H9 (cell line): ENCODE data around the gene KDF1. TPM values are rescaled to one million over a fixed set of nuclear protein-coding genes. Genes with fewer than 3 reads are reported as not detected.

Experiments
- DNase-seq: peaks from one replicate; pipeline ENCODE4 v3.0.0-alpha.2; 2017
- H2AFZ ChIP-seq: one replicate; pipeline ENCODE4 v1.6.1; 2013; ENCODE audit warnings: mild to moderate bottlenecking, low read length, control low read depth, moderate library complexity
- H2AK5ac ChIP-seq: 2 replicates; pipeline ENCODE4 v1.6.1; 2013; ENCODE audit warnings: low read length, control low read depth, mixed read lengths; ENCODE audit not compliant: insufficient read length
- H2BK120ac ChIP-seq: one replicate; pipeline ENCODE4 v1.6.1; 2013; ENCODE audit warnings: low read depth, mild to moderate bottlenecking, low read length, control low read depth, inconsistent platforms; ENCODE audit not compliant: poor library complexity, severe bottlenecking
- H2BK12ac ChIP-seq: 2 replicates; pipeline ENCODE4 v1.6.1; 2013; ENCODE audit warnings: low read length, control low read depth, mixed read lengths, low read depth; ENCODE audit not compliant: insufficient read length
- H2BK15ac ChIP-seq: 2 replicates; pipeline ENCODE4 v1.6.1; 2013; ENCODE audit warnings: low read depth, low read length, control low read depth
- H2BK20ac ChIP-seq: one replicate; pipeline ENCODE4 v1.6.1; 2013; ENCODE audit warnings: low read depth, mild to moderate bottlenecking, low read length, control low read depth, inconsistent platforms; ENCODE audit not compliant: poor library complexity, severe bottlenecking
- H2BK5ac ChIP-seq: 2 replicates; pipeline ENCODE4 v1.6.1; 2013; ENCODE audit warnings: low read length, control low read depth, mixed read lengths; ENCODE audit not compliant: insufficient read length
- H3K14ac ChIP-seq: 2 replicates; pipeline ENCODE4 v1.6.1; 2013; ENCODE audit warnings: low read length, control low read depth; ENCODE audit not compliant: insufficient read depth
- H3K18ac ChIP-seq: 2 replicates; pipeline ENCODE4 v1.6.1; 2013; ENCODE audit warnings: low read depth, mild to moderate bottlenecking, mixed read lengths, low read length, control low read depth; ENCODE audit not compliant: insufficient read length
- H3K23ac ChIP-seq: 2 replicates; pipeline ENCODE4 v1.6.1; 2013; ENCODE audit warnings: low read length, control low read depth, mixed read lengths, low read depth; ENCODE audit not compliant: insufficient read length
- H3K23me2 ChIP-seq: 2 replicates; pipeline ENCODE4 v1.6.1; 2013; ENCODE audit warnings: low read depth, mild to moderate bottlenecking, mixed read lengths, low read length, control low read depth; ENCODE audit not compliant: insufficient read length, poor library complexity, severe bottlenecking
- H3K27ac ChIP-seq: 2 replicates; pipeline ENCODE4 v1.5.1; 2013; ENCODE audit warnings: low read length, control low read depth, mixed read lengths, low read depth; ENCODE audit not compliant: insufficient read length
- H3K27me3 ChIP-seq: 2 replicates; pipeline ENCODE4 v1.6.1; 2013; ENCODE audit warnings: low read length, control low read depth, inconsistent platforms; ENCODE audit not compliant: insufficient read depth
- H3K4ac ChIP-seq: 2 replicates; pipeline ENCODE4 v1.6.1; 2013; ENCODE audit warnings: low read depth, mild to moderate bottlenecking, control low read depth, inconsistent platforms, low read length, moderate library complexity
- H3K4me1 ChIP-seq: 2 replicates; pipeline ENCODE4 v1.6.1; 2013; ENCODE audit warnings: low read length, control low read depth, inconsistent platforms; ENCODE audit not compliant: insufficient read depth
- H3K4me2 ChIP-seq: 2 replicates; pipeline ENCODE4 v1.6.1; 2013; ENCODE audit warnings: low read length, control low read depth, mixed read lengths; ENCODE audit not compliant: insufficient read length, insufficient read depth
- H3K56ac ChIP-seq: 2 replicates; pipeline ENCODE4 v1.6.1; 2013; ENCODE audit warnings: low read depth, mild to moderate bottlenecking, mixed read lengths, low read length, control low read depth; ENCODE audit not compliant: insufficient read length
- H3K79me1 ChIP-seq: 2 replicates; pipeline ENCODE4 v1.6.1; 2013; ENCODE audit warnings: low read depth, mild to moderate bottlenecking, moderate library complexity, low read length, control low read depth, inconsistent platforms; ENCODE audit not compliant: insufficient read depth, poor library complexity, severe bottlenecking
- H3K79me2 ChIP-seq: 2 replicates; pipeline ENCODE4 v1.6.1; 2013; ENCODE audit warnings: low read length, control low read depth, inconsistent platforms; ENCODE audit not compliant: insufficient read depth
- H3K9ac ChIP-seq: 2 replicates; pipeline ENCODE4 v1.6.1; 2013; ENCODE audit warnings: low read length, control low read depth, mixed read lengths; ENCODE audit not compliant: insufficient read length; ENCODE audit errors: extremely low read depth
- H3K9me3 ChIP-seq: one replicate; pipeline ENCODE4 v1.6.1; 2013; ENCODE audit warnings: low read depth, low read length, inconsistent platforms; ENCODE audit not compliant: control insufficient read depth
- H3T11ph ChIP-seq: one replicate; pipeline ENCODE4 v1.6.1; 2013; ENCODE audit warnings: mild to moderate bottlenecking, low read length, control low read depth, inconsistent platforms
- H4K20me1 ChIP-seq: one replicate; pipeline ENCODE4 v1.6.1; 2013; ENCODE audit not compliant: control insufficient read depth, insufficient read length, insufficient read depth
- H4K5ac ChIP-seq: 2 replicates; pipeline ENCODE4 v1.6.1; 2013; ENCODE audit warnings: low read depth, mild to moderate bottlenecking, mixed read lengths, low read length, control low read depth; ENCODE audit not compliant: insufficient read length
- H4K8ac ChIP-seq: replicated peaks from 2 replicates; pipeline ENCODE4 v1.6.1; 2013; ENCODE audit warnings: low read length, control low read depth, mixed read lengths, low read depth; ENCODE audit not compliant: insufficient read length
- H4K91ac ChIP-seq: 2 replicates; pipeline ENCODE4 v1.6.1; 2013; ENCODE audit warnings: low read depth, mild to moderate bottlenecking, moderate library complexity, mixed read lengths, low read length, control low read depth; ENCODE audit not compliant: insufficient read length
- H3K27ac Mint-ChIP-seq, 3 experiments: 2 replicates in 2 of 3; 3 replicates in 1 of 3; pipeline ENCODE4 v1.8.0; 2020 to 2021; ENCODE audit warnings: mixed read lengths in 3 of 3, mild to moderate bottlenecking in 1 of 3, moderate library complexity in 1 of 3
- H3K27me3 Mint-ChIP-seq: 2 replicates; pipeline ENCODE4 v1.8.0; 2021; ENCODE audit warnings: low read depth, mild to moderate bottlenecking, moderate library complexity, mixed read lengths
- H3K36me3 Mint-ChIP-seq, 3 experiments: 2 replicates in 2 of 3; 3 replicates in 1 of 3; pipeline ENCODE4 v1.8.0; 2020 to 2021; ENCODE audit warnings: low read depth in 3 of 3, mixed read lengths in 3 of 3; ENCODE audit not compliant: insufficient read depth in 1 of 3
- H3K4me1 Mint-ChIP-seq, 2 experiments: 2 replicates each; pipeline ENCODE4 v1.8.0; 2020; ENCODE audit warnings: mixed read lengths in 2 of 2
- H3K4me3 Mint-ChIP-seq, 2 experiments: 2 replicates in 1 of 2; 3 replicates in 1 of 2; pipeline ENCODE4 v1.8.0; 2020 to 2021; ENCODE audit warnings: mild to moderate bottlenecking in 2 of 2, mixed read lengths in 2 of 2, moderate library complexity in 1 of 2
- H3K9me3 Mint-ChIP-seq, 2 experiments: 2 replicates in 1 of 2; 3 replicates in 1 of 2; pipeline ENCODE4 v1.8.0; 2020; ENCODE audit warnings: mild to moderate bottlenecking in 2 of 2, mixed read lengths in 2 of 2, moderate library complexity in 1 of 2
- CTCF ChIP-seq: fragments of 200-600 bp; sonication (generic); conservative IDR thresholded peaks from 3 replicates; pipeline ENCODE4 v1.8.0; 2021; ENCODE audit warnings: antibody characterized with exemption, mild to moderate bottlenecking
- WGBS: extraction: QIAGEN DNeasy Blood & Tissue Kit; methylation state at CpG from one replicate; pipeline ENCODE4 v1.1.7; 2013; ENCODE audit warnings: missing lambda C conversion rate, low lambda C conversion rate, mixed read lengths; ENCODE audit not compliant: insufficient read length; ENCODE audit errors: extremely low coverage; 5-methylcytosine and 5-hydroxymethylcytosine counted together
- total RNA-seq: library from RNA; stranded (reverse); gene quantifications from 2 replicates; pipeline ENCODE4 v1.2.1, GENCODE V29; 2021

The KDF1 gene
- total RNA-seq, 1 experiment from 2014 or later, result 17.6 TPM

GRCh38 chr1:26922901-26923300, 37.4 kb downstream of the KDF1 start:
- peaks cover 27 to 46% (median 39%) of the 10 kb centered on the region in 3 experiments; a peak in 6 of 7 replicates for H3K36me3 Mint-ChIP-seq
- no peaks in the 10 kb centered on the region for H3K27me3 ChIP-seq
- peak overlapping the region; percentile 93 to 96 for H3K4me3 Mint-ChIP-seq
- peaks cover 3% of the 10 kb centered on the region; the same call in 1 of the 2 replicates for H3K4me1 ChIP-seq
- H4K5ac ChIP-seq, result no peak overlapping the region
- no peak overlapping the region for H3T11ph ChIP-seq
- peaks cover 15% of the 10 kb centered on the region; the same call in 1 of the 2 replicates for H3K79me2 ChIP-seq
- H2BK12ac ChIP-seq, result no peak overlapping the region
- H3K56ac ChIP-seq, result no peak overlapping the region
- H3K79me1 ChIP-seq, result peaks cover 13% of the 10 kb centered on the region
- H4K91ac ChIP-seq, result no peak overlapping the region
- no peaks in the 10 kb centered on the region for H3K9me3 ChIP-seq
- H3K4me2 ChIP-seq, result peak overlapping the region; percentile 94
- H3K9me3 Mint-ChIP-seq, result peaks cover 0 to 2% of the 10 kb centered on the region in 2 experiments; a peak in 1 of 5 replicates
- H3K9ac ChIP-seq, result no peak overlapping the region
- H2BK20ac ChIP-seq, result no peak overlapping the region
- H4K8ac ChIP-seq, result no peak overlapping the region
- H2AFZ ChIP-seq, result no peak overlapping the region
- H3K27me3 Mint-ChIP-seq, result peaks cover 3% of the 10 kb centered on the region; the same call in 1 of the 2 replicates
- H3K27ac ChIP-seq, result no peak overlapping the region
- no peaks in the 10 kb centered on the region for H4K20me1 ChIP-seq
- peaks cover 7% of the 10 kb centered on the region for H3K23me2 ChIP-seq
- H2BK5ac ChIP-seq, result no peak overlapping the region
- no CpG with 5 or more reads among the region's 3 CpGs for WGBS
- no peak overlapping the region for H3K4ac ChIP-seq
- no peak for TF ChIP-seq CTCF
- H2BK120ac ChIP-seq, result no peak overlapping the region
- H2BK15ac ChIP-seq, result no peak overlapping the region
- H3K4me1 Mint-ChIP-seq, result peaks cover 18% of the 10 kb centered on the region in 2 experiments
- peak overlapping the region in 1 of 3 experiments; percentile 90; a peak in 2 of 7 replicates for H3K27ac Mint-ChIP-seq
- DNase-seq, result no peak
- H2AK5ac ChIP-seq, result no peak overlapping the region
- H3K23ac ChIP-seq, result no peak overlapping the region
- no peak overlapping the region for H3K18ac ChIP-seq
- no peak overlapping the region for H3K14ac ChIP-seq
